Measurements from ENCODE around the gene BAIAP2. TPM values are rescaled to one million over a fixed set of nuclear protein-coding genes. Genes with fewer than 3 reads are reported as not detected.
"Not testable (repeated sequence)": the region's sequence is repeated elsewhere in the genome, so short reads cannot be mapped to it uniquely, and the experiment has no call there.

BAIAP2 gene
- total RNA-seq, 1 experiment from 2014 or later: 14.9 TPM

DNA sequence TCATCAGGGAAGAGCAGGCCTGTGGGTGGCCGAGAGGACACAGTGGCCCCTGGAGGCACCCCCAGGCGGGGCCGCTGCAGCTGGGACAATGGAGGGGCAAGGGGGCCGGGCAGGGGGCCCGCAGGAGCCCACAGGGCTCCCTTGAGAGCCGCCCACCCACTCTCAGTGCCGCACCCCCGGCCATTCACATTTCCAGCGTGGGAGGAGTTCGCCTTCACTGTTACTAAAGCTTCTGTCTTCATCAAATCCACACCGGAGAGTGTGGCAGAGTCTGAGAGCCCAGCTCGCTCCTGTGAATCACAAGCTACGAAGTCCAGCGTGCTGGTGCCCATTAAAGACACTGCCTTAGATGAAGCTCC is 109.5 kb downstream of the BAIAP2 start:
- no peak for DNase-seq
- no peaks in the 10 kb centered on the region for H3K36me3 ChIP-seq (replicated peaks; ENCODE audit: control insufficient read depth, insufficient read depth, low read length)
- no peaks in the 10 kb centered on the region for H3K27me3 ChIP-seq (ENCODE audit: control insufficient read depth, insufficient read depth, low read length)
- no peak overlapping the region for H3K4me3 ChIP-seq (ENCODE audit: insufficient read depth, low read depth, low read length)

DNA sequence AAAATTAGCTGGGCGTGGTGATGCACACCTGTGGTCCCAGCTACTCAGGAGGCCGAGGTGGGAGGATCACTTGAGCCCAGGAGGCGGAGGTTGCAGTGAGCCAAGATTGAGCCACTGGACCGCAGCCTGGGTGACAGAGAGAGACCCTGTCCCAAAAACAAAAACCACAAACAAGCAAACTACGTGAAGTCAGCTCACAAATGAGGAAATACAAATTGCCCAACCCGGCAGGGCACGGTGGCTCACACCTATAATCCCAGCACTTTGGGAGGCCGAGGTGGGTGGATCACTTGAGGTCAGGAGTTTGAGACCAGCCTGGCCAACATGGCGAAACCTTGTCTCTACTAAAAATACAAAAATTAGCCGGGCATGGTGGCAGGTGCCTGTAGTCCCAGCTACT is 111.3 kb downstream of the BAIAP2 start:
- not testable (repeated sequence) for DNase-seq; H3K4me3 ChIP-seq (ENCODE audit: insufficient read depth, low read depth, low read length); H3K36me3 ChIP-seq (replicated peaks; ENCODE audit: control insufficient read depth, insufficient read depth, low read length); H3K27me3 ChIP-seq (ENCODE audit: control insufficient read depth, insufficient read depth, low read length)

DNA sequence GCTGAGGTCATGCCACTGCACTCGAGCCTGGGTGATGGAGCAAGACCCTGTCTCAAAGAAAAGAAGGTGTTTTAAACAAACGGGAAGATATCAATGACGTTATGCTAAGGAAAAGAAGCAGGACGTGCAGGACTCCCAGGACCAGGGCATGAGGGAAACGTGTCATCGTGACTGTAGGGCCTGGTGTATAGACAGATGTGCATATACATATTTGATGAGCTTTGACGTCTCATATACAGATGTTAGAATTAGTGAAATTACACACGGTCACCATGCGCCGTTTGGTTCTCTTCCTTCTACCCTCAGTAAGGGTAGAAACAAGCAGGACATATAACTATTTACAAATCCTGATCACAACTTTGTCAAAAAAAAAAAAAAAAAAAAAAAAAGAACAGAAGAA is 112.8 kb downstream of the BAIAP2 start:
- Histone ChIP-seq H3K27me3 (ENCODE audit: control insufficient read depth, insufficient read depth, low read length) (no peaks in the 10 kb centered on the region), H3K4me3 (ENCODE audit: insufficient read depth, low read depth, low read length) (no peak overlapping the region), H3K36me3 (replicated peaks; ENCODE audit: control insufficient read depth, insufficient read depth, low read length) (no peaks in the 10 kb centered on the region)
- DNase-seq: no peak

DNA sequence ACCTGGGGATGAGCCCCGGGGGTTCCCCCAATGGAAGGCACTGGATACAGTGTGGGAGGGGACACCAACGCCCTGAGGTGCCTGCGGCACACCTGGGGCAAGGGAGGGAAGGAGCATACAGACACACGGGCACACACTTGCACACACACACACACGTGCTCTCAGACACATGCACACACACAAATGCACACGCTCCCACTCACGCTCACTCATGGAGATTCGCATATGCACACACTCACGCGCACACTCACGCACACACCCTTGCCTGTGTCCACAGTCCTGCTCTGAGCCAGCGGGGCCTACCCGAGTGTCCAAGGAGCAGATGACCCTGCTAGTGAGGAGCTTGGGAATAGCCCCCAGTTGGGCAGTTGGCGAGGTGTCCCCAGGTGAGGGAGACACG is 113.6 kb downstream of the BAIAP2 start:
- Histone ChIP-seq H3K36me3 (replicated peaks; ENCODE audit: control insufficient read depth, insufficient read depth, low read length) (no peaks in the 10 kb centered on the region), H3K4me3 (ENCODE audit: insufficient read depth, low read depth, low read length) (no peak overlapping the region), H3K27me3 (ENCODE audit: control insufficient read depth, insufficient read depth, low read length) (no peaks in the 10 kb centered on the region)
- no peak for DNase-seq

DNA sequence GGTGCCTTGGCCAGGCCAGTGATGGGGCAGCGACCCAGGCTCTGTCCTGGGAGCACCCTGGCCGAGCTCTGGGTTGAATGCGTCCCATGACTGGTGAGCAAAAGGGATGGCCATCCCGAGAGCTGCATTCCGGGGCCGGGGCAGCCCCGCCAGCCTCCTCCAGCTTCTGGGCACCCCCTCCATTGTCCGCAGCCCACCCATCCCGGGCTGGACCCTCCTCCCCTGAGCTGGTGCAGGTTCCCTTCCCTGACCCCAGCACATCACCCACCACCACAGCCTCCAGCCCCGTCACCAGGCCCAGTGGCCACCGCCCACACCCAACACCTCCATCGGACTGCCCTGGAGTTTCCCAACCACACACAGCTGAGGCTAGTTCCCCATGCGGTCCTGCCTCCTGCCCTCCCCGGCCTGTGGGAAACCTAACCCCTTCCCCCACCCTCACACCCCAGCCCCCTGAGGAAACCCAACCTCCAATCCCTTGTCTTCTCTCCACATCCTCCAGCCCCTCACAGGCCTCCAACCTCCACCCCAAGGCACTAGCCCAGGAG is 114.1 kb downstream of the BAIAP2 start:
- no peak overlapping the region for H3K4me3 ChIP-seq (ENCODE audit: insufficient read depth, low read depth, low read length)
- no peak for DNase-seq

DNA sequence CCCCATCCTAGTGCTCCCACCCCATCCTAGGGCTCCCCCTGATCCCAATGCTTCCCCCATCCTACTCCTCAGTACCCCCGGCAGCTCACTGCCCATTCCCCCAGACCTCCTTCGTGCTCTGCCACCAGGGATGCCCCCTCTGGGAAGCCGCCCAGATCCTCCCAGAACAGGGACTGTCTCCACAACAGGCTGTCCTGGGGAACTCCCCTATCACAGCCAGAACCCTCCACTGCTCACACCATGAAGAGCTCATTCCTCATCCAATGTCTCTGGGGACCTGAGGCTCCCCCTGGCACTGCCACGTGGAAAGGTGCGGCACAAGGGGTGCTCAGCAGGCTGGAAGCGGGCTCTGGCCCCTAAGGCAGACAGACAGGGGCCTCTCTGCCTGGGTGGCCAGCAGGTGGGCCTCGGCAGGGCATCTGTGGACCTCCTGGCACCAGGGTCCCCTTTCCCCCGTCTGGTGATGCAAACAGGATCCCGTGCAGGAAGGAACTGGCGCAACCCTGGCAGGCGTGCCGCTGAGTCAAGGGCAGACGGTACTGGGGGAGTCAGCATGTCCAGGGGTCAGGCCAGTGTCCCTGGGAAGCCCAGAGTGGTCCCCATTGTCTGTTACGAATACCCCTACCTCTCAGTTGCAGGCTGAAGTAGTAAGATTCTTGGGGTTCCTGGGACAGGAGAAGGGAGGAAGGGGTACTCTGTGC is 115.6 kb downstream of the BAIAP2 start:
- Histone ChIP-seq H3K4me3 (ENCODE audit: insufficient read depth, low read depth, low read length) (no peak overlapping the region), H3K36me3 (replicated peaks; ENCODE audit: control insufficient read depth, insufficient read depth, low read length) (no peaks in the 10 kb centered on the region)
- peak; percentile 62 for DNase-seq

More for the DNA sequence above, 114.1 kb downstream of the BAIAP2 start:
- no peaks in the 10 kb centered on the region for H3K36me3 ChIP-seq (replicated peaks; ENCODE audit: control insufficient read depth, insufficient read depth, low read length)
- H3K27me3 ChIP-seq (ENCODE audit: control insufficient read depth, insufficient read depth, low read length): no peaks in the 10 kb centered on the region

DNA sequence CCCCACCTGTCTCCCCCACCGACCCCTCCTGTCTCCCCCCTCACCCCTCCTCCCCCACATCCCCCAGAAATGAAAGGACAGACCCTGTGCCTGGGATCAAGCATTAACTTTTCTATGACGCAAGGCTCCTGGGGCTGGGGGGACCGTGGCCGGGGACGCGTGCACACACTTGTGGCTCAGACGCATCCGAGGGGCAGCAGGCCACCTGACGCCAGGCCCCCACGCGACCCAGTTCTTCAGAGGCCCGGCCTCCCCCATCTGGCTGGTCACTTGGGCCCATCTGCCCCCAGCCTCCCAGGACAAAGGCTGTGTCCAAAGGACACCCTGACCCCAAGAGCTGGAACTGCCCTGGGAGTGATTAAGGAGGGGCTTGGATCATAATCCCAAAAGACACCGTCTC is 116.3 kb downstream of the BAIAP2 start:
- Histone ChIP-seq H3K36me3 (replicated peaks; ENCODE audit: control insufficient read depth, insufficient read depth, low read length) (no peaks in the 10 kb centered on the region), H3K27me3 (ENCODE audit: control insufficient read depth, insufficient read depth, low read length) (no peaks in the 10 kb centered on the region), H3K4me3 (ENCODE audit: insufficient read depth, low read depth, low read length) (no peak overlapping the region)
- peak; percentile 60 for DNase-seq

More for the DNA sequence above, 115.6 kb downstream of the BAIAP2 start:
- H3K27me3 ChIP-seq (ENCODE audit: control insufficient read depth, insufficient read depth, low read length): no peaks in the 10 kb centered on the region

DNA sequence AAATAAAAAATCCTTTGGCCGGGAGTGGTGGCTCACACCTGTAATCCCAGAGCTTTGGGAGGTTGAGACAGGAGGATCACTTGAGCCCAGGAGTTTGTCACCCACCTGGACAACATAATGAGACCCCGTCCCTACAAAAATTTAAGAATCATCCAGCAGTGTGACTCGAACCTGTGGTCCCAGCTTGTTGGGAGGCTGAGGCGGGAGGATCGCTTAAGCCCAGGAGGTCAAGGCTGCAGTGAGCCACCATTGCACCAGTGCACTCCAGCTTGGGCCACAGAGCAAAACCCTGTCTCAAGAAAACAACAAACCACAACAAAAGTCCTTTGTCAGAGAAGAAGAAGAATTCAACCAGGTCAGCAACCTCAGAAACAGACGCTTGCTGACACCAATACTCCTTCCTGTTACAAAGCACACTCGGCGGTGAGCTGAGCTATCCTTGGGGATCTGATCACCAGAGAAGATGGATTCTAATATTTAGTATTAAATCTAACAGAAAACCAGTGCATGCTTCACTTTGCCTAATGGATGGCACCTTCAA is 117.4 kb downstream of the BAIAP2 start:
- Histone ChIP-seq H3K36me3 (replicated peaks; ENCODE audit: control insufficient read depth, insufficient read depth, low read length) (no peaks in the 10 kb centered on the region), H3K4me3 (ENCODE audit: insufficient read depth, low read depth, low read length) (no peak overlapping the region), H3K27me3 (ENCODE audit: control insufficient read depth, insufficient read depth, low read length) (no peaks in the 10 kb centered on the region)
- peak; percentile 28 for DNase-seq

DNA sequence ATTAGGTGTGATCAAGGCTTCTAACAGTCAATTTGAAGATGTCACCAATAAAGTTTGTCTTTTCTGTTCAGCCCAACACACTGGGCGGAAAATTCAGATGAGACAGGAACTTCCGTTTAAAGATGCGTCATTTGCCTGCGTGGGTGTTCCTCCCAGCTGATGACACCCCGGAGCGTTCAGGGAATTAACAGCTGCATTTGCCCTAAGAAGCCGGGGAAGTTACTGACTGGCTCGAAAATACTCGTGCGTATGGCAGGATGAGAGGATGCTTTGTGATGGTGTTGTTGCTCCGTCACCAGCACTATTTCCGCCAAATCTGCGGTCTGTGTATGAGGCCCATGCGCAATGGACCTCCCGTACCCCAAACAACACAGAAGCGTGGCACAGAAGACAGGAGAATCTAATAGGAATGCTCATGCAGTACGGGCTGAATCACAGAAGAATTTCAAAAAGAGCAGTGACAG is 118.4 kb downstream of the BAIAP2 start:
- Histone ChIP-seq H3K36me3 (replicated peaks; ENCODE audit: control insufficient read depth, insufficient read depth, low read length) (no peaks in the 10 kb centered on the region), H3K4me3 (ENCODE audit: insufficient read depth, low read depth, low read length) (no peak overlapping the region), H3K27me3 (ENCODE audit: control insufficient read depth, insufficient read depth, low read length) (no peaks in the 10 kb centered on the region)
- peak; percentile 43 for DNase-seq

DNA sequence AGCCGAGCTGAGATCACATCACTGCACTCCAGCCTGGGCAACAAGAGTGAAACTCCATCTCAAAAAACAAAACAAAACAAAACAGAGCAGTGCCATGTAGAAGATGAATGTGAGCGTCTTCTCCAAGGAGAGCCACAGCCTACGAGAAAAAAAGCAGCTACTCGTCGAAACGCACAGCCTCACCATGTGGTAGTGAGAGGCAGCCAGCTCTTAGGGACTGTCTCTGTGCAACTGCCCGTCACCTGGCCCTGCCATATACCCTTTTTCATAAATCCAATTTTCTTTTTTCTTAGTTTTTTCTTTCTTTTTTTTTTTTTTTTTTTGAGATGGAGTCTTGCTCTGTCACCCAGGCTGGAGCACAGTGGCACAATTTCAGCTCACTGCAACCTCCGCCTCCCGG is 119.1 kb downstream of the BAIAP2 start:
- peak; percentile 30 for DNase-seq
- H3K4me3 ChIP-seq (ENCODE audit: insufficient read depth, low read depth, low read length); H3K27me3 ChIP-seq (ENCODE audit: control insufficient read depth, insufficient read depth, low read length); H3K36me3 ChIP-seq (replicated peaks; ENCODE audit: control insufficient read depth, insufficient read depth, low read length): not testable (repeated sequence)

DNA sequence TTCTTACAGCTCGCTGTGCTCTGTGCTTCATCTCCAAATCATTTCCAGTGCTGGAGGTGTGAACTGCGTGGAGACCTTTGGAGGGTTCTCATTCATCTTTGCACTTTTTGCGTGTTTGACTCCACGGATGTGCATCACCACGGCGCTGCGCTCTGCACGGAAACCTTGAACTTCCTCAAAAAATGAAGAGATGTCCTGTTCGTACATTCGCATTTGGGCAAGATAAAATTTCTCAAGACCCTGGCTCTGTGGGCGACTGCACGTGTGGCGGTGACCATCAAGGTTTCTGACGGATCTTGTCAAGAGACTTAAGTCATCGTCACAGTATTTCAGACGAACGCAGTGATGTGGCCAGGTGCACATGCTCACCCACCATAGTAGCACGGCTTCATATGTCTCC is 120.0 kb downstream of the BAIAP2 start:
- no peak overlapping the region for H3K4me3 ChIP-seq (ENCODE audit: insufficient read depth, low read depth, low read length)
- peak; percentile 27 for DNase-seq

DNA sequence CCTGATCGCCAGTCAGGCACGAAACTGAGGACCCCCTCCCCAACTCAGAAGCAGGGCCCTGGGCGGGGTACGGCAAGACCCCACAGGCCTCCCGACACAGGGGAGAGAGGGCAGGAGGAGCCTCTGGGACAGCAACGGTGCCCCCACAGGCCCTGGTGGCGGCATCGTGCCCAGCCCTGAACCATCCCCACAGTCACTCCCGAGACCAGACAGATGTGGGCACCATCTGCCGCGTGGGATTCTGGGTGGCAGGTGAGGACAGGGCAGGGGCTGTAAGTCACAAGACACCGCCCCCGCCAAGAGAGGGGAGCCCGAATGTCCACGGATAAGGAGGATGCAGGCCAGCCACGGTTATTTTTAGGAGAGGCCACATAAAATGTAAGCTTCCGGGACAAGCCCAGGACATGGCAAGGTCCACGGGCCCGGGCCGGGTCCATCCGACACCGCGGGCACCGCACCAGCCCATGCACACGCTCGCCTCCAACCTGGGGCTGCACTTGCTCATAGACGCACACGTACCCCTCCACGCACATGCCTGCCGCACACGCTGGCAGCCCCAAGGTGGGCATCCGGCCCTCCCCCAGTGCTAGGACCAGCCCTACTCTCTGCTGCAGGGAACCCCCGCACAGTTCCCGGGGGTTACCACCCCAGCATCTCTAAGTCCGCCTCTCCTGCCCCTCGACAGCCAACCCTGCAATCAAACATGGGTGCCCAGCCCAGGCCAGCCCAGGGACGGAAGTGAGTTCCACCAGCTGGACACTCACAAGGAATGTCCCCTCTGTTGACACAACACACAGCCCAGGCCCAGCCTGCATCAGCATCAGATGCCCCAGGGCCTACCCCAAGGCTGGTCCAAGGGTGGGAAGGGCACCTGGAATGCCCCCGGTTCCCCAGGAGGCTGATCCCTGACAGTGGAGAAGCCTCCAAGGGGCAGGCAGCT is 122.2 kb downstream of the BAIAP2 start:
- no peak for DNase-seq
- H3K4me3 ChIP-seq (ENCODE audit: insufficient read depth, low read depth, low read length): no peak overlapping the region
- no peaks in the 10 kb centered on the region for H3K27me3 ChIP-seq (ENCODE audit: control insufficient read depth, insufficient read depth, low read length)
- H3K36me3 ChIP-seq (replicated peaks; ENCODE audit: control insufficient read depth, insufficient read depth, low read length): no peaks in the 10 kb centered on the region

More for the DNA sequence above, 120.0 kb downstream of the BAIAP2 start:
- no peaks in the 10 kb centered on the region for H3K27me3 ChIP-seq (ENCODE audit: control insufficient read depth, insufficient read depth, low read length)
- H3K36me3 ChIP-seq (replicated peaks; ENCODE audit: control insufficient read depth, insufficient read depth, low read length): no peaks in the 10 kb centered on the region

DNA sequence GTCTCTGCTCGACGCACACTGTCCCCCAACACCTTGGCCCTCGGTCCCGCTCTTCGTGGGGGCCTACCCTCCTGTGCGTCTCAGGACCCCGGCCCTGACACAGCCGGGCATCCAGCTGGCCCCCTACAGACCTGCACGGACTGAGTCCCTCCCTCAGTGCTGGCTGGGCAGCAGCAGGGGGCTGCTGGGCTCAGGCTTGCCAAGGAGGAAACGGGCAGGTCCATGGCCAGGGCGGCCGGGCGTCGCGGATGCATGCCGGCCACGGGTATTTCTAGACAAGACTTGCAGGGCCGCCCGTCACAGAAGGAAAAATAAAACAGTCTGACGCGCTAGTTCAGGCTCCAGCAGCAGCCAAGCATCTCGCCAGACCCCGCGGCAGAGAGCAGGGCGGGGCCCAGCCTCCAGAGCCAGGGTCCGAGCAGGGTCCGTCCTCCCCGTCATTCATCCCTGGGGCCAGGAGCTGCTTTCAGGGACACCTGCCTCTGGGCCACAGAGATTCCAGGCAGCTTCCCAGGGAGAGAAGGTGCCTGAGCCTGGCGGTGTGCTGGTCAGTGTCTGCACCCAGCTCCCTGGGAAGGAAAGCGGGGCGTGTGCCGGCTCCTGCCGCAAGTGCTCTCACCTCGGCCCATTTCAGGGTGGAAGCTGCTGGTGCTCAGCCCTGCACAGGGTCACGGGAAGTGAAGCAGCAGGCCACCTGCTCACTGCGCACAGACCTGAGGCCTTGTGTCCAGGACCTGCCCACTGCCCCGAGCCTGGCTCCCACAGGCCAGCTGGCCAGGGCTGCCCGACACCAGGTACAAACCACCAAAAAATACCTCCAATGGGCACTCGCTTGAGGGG is 123.1 kb downstream of the BAIAP2 start:
- DNase-seq: no peak
- Histone ChIP-seq H3K36me3 (replicated peaks; ENCODE audit: control insufficient read depth, insufficient read depth, low read length) (no peaks in the 10 kb centered on the region), H3K27me3 (ENCODE audit: control insufficient read depth, insufficient read depth, low read length) (no peaks in the 10 kb centered on the region), H3K4me3 (ENCODE audit: insufficient read depth, low read depth, low read length) (no peak overlapping the region)
